GM11168 (cell line): ENCODE measurements around the gene TMEM267.
"Not testable (repeated sequence)": the region's sequence is repeated elsewhere in the genome, so short reads cannot be mapped to it uniquely, and the experiment has no call there.

Experiments used
- in situ Hi-C: fragments of 300-500 bp; cut with MboI; formaldehyde crosslinking; loops from one replicate; pipeline ENCODE4 v1.12.0; 2022; ENCODE audit warnings: low sequenced_read_pairs; ENCODE audit not compliant: unreplicated experiment

Gene TMEM267

GRCh38 chr5:43465455-43465854 lies 18.2 kb downstream of the TMEM267 start:
- in situ Hi-C loops: not testable (repeated sequence)

- in situ Hi-C loops: no loop called here
Measured at GRCh38 chr5:43461066-43461465, 22.6 kb downstream of the TMEM267 start.

GRCh38 chr5:43456556-43456955 lies 27.1 kb downstream of the TMEM267 start:
- in situ Hi-C loops: no loop called here

DNA sequence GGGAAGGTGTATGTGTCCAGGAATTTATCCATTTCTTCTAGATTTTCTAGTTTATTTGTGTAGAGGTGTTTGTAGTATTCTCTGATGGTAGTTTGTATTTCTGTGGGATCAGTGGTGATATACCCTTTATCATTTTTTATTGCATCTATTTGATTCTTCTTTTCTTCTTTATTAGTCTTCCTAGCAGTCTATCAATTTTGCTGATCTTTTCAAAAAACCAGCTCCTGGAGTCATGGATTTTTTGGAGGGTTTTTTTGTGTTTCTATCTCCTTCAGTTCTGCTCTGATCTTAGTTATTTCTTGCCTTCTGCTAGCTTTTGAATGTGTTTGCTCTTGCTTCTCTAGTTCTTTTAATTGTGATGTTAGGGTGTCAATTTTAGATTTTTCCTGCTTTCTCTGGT lies 42.1 kb downstream of the TMEM267 start:
- in situ Hi-C loops: not testable (repeated sequence)

- in situ Hi-C loops: no loop called here
Measured at GRCh38 chr5:43437062-43437660, 46.5 kb downstream of the TMEM267 start.

DNA sequence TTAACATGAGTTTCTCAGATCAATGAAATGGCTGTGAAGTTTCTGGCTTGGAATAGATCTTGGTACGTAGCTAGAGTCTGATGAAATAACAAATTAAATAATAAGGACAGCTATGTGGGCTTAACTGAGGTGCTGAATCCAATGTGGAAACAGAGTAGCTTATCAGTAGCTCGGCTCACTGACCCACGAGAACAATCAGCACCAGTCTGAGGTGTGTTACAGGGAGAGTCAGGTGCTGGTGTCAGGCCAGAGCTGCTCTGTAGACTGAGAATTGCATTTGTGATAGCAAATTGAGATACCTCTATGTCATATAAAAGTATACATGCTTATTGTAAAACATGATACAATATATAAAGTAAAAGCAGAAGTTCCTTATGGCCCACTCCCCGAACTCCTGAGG lies 50.3 kb downstream of the TMEM267 start:
- in situ Hi-C loops: no loop called here

GRCh38 chr5:43432486-43433375 lies 50.9 kb downstream of the TMEM267 start:
- in situ Hi-C loops: no loop called here

DNA sequence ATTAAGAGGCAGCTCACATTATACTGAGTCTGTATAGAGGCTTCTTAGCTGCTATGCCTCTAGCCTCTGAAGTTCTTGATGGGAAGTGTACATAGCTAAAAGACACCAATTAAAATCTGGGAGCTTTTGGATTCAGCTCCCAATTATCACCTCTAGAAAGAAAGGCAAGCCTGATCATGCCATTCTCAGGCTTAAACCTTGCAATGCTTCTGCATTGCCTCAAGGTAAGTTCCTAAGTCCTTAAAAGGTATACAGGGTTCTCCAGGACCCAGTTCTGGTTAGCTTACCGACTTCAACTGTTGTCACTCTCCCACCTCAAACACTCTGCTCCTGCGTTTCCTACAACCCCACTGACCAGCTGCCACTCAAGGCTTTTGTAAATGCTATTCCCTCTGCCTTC lies 54.0 kb downstream of the TMEM267 start:
- in situ Hi-C loops: no loop called here

- in situ Hi-C loops: no loop called here
Measured at GRCh38 chr5:43429016-43429415, 54.6 kb downstream of the TMEM267 start.

GRCh38 chr5:43427306-43427705 lies 56.4 kb downstream of the TMEM267 start:
- in situ Hi-C loops: no loop called here

DNA sequence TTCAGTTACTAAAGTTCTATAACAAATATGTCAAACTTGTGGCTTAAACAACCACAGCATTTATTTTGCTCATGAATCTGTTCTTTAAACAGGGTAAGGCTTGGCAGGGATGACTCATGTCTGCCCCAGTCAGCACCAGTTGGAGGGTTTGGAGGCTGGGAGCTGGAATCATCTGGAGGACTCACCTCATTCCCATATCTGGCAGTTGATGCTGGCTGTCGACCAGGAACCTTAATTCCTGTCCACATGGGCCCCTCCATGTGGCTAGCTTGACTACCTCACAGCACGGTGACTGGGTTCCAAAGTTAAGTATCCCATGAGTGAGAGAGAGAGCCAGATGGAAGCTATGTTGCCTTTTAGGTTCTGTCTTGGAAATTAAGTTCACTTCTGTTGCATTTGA lies 57.7 kb downstream of the TMEM267 start:
- in situ Hi-C loops: no loop called here

GRCh38 chr5:43423086-43423485 lies 60.6 kb downstream of the TMEM267 start:
- in situ Hi-C loops: loop anchor here (25.0 kb wide), 1 partner anchor 861 kb away; no protein-coding TSS in a partner anchor

DNA sequence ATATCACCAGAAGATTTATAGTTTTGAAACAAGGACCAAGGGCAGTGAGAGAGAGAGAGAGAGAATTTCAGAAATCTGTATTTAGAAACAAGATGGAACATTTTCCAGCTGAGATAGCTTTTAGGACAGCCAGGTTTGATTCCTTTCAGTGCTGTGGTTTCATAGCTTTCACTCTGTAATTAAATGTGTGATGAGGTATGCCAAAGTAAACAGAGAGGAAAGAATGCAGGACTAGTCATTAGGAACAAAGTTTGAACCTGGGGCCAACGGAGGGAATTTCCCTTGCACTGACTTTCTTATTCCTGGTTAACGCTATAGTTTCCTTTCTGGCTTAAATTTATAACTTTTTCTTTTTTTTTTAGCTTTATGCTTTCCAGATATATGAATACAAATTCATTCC lies 61.5 kb downstream of the TMEM267 start:
- in situ Hi-C loops: loop anchor here (25.0 kb wide), 1 partner anchor 860 kb away; no protein-coding TSS in a partner anchor

DNA sequence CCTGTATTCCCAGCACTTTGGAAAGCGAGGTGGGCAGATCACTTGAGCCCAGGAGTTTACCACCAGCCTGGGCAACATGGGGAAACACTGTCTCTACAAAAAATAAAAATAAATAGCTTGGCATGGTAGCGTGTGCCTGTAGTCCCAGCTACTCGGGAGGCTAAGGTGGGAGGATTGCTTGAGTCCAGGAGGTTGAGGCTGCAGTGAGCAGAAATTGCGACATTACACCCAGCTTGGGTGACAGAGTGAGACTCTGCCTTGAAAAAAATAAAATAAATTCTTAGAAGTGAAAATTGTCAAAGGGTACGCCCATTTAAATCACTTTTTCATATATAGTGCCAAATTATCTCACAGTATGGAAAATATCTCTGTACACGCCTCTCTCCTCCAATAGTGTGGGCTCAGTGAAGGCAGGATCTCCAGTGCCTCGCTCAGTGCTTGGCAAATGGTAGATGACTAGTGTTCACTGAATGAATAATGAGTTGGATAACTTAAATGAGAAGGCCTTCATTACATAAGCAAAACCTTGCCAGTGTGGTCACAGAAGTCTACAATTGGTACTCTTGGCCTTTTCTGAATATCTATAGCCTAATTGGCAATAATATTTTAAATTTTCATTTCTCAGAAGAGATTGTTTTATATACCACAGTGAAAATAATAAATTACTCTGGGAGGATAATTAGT lies 62.1 kb downstream of the TMEM267 start:
- in situ Hi-C loops: loop anchor here (25.0 kb wide), 1 partner anchor 859 kb away; no protein-coding TSS in a partner anchor

- in situ Hi-C loops: loop anchor here (25.0 kb wide), 1 partner anchor 858 kb away; no protein-coding TSS in a partner anchor
Measured at GRCh38 chr5:43420241-43420640, 63.4 kb downstream of the TMEM267 start.

GRCh38 chr5:43418561-43418960 lies 65.1 kb downstream of the TMEM267 start:
- in situ Hi-C loops: loop anchor here (25.0 kb wide), 1 partner anchor 856 kb away; no protein-coding TSS in a partner anchor

- in situ Hi-C loops: loop anchor here (25.0 kb wide), 1 partner anchor 855 kb away; no protein-coding TSS in a partner anchor
Measured at GRCh38 chr5:43416803-43417394, 66.8 kb downstream of the TMEM267 start.

GRCh38 chr5:43415935-43416802 lies 67.5 kb downstream of the TMEM267 start:
- in situ Hi-C loops: loop anchor here (25.0 kb wide), 1 partner anchor 854 kb away; no protein-coding TSS in a partner anchor

DNA sequence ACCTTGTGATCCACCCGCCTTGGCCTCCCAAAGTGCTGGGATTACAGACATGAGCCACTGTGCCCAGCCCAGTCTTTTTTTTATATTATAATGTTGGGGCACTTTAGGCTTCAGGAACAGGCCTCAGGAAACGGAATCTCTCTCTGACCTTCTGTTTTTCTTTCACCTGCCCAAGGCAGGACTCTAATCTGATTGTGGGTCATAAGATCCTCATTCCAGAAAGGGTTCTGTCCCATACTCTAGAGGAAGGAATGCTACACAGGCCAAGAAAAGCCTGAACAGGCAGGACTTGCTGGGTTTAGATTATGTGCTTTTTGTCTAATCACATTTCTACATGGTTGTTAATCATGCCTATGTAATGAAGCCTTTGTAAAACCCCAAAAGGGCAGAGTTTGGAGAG lies 69.7 kb downstream of the TMEM267 start:
- in situ Hi-C loops: loop anchor here (25.0 kb wide), 1 partner anchor 852 kb away; no protein-coding TSS in a partner anchor
